NB4 (cell line): Measurements from ENCODE around the gene MAP3K13.

Experiments
- DNase-seq: peaks from one replicate; pipeline ENCODE4 v3.0.0; 2010; ENCODE audit warnings: low read depth
- H3K4me3 ChIP-seq: one replicate; pipeline ENCODE4 v1.5.1; 2011; ENCODE audit warnings: mild to moderate bottlenecking, low read depth, low read length, moderate library complexity
- MYC ChIP-seq: IDR thresholded peaks from 2 replicates; pipeline ENCODE4 v1.6.1; 2011; ENCODE audit warnings: low read depth, low read length
- POLR2A ChIP-seq: IDR thresholded peaks from 2 replicates; pipeline ENCODE4 v1.6.1; 2011; ENCODE audit warnings: mild to moderate bottlenecking; ENCODE audit not compliant: insufficient read length; ENCODE audit errors: extremely low read depth
- TF ChIP-seq, protein P1 (sequence below): IDR thresholded peaks from 2 replicates; pipeline ENCODE4 v1.6.1; 2011; ENCODE audit warnings: low read depth, low read length
- TF ChIP-seq, protein P2 (sequence below): IDR thresholded peaks from one replicate; pipeline ENCODE4 v1.5.1; 2012; ENCODE audit warnings: low read depth, low read length

MAP3K13 gene

DNA sequence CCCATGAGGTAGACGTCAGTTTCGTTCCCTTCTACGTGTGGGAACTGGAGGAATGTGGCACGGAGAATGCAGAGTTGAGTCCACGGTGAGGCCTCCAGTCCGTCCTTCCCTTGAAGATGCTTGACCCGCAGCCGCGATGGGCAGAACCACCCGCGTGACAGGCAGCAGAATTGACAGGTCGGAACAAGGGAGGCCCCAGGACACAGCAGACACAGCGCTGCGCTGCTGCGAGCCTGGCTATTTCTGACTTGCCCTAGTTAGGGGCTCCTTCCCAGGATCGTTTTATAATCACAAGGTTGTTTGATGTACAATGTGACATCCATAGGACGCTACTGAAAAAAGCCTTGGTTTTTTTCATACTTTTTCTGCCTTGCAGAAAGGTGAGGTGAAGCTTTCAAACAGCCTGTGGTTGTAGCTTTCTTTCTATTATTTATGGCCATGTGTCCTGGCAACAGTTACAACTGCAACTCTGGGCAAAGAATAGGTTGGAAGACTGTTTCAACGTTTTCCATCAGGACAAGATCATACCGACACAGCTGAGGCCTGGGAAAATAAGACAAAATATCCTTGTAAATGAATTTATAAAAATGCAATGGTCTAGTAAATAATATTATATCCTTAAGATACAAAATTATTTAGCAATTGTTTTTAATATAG lies 145.5 kb downstream of the MAP3K13 start:
- DNase-seq, result no peak
- H3K4me3 ChIP-seq, result no peak overlapping the region
- TF ChIP-seq, protein P1, sequence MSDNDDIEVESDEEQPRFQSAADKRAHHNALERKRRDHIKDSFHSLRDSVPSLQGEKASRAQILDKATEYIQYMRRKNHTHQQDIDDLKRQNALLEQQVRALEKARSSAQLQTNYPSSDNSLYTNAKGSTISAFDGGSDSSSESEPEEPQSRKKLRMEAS, result no peak
- TF ChIP-seq MYC, result no peak
- TF ChIP-seq, protein P2, sequence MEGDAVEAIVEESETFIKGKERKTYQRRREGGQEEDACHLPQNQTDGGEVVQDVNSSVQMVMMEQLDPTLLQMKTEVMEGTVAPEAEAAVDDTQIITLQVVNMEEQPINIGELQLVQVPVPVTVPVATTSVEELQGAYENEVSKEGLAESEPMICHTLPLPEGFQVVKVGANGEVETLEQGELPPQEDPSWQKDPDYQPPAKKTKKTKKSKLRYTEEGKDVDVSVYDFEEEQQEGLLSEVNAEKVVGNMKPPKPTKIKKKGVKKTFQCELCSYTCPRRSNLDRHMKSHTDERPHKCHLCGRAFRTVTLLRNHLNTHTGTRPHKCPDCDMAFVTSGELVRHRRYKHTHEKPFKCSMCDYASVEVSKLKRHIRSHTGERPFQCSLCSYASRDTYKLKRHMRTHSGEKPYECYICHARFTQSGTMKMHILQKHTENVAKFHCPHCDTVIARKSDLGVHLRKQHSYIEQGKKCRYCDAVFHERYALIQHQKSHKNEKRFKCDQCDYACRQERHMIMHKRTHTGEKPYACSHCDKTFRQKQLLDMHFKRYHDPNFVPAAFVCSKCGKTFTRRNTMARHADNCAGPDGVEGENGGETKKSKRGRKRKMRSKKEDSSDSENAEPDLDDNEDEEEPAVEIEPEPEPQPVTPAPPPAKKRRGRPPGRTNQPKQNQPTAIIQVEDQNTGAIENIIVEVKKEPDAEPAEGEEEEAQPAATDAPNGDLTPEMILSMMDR, result no peak
- TF ChIP-seq POLR2A, result no peak

DNA sequence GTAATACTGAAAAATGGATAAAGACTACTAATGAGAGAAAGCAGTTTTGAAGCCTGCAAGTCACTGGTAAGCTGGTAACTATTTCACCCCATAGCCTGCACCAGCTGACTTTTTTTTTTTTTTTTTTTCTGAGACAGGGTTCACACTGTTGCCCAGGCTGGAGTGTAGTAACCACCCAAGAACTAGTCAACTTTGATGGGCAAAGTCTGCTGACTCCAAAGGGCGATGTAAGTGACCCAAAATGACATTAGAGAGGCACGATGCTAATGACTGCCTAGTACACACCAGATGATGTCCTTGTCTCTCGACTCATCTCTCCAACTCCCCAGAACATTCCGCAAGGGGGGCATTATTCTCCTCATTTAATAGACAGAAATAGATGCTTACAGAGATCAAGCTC lies 148.8 kb downstream of the MAP3K13 start:
- TF ChIP-seq, protein P1, result no peak
- TF ChIP-seq MYC (no peak), POLR2A (no peak)
- TF ChIP-seq, protein P2, result no peak
- no peak overlapping the region for H3K4me3 ChIP-seq
- DNase-seq, result no peak

DNA sequence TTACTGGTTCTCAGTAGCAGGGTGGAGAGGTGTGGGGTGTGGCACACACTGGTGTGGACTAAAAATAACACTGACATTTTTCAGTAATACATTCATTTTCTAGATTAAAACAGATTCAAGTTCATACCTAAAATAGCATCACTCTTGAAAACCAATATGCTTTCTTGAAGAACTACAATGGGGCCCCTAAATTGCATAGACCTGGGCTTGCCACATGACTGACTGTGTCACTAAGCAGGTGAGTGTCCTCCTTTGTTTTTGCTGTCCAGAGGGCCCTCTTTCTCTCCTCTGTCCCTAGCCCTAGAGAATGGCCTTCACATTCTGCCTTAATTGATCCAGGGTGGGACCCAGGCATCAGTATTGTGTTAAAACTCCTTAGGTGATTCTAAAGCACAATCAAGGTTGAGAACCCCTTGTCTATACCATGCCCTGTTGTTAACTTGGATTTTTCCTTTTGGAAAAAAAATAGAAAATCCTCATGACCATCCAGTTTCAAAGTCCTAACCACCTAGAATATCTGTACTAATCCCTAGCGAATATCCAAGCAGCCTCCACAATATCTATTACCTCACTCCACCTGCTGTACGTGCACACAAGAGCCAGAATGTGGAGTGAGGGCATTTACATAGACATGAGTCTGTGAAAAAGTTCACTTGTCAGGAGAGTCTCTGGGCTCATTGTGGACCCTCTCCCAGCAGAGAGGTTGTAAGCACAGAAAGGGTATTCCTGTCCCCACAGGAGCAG lies 154.6 kb downstream of the MAP3K13 start:
- no peak overlapping the region for H3K4me3 ChIP-seq
- DNase-seq, result no peak
- TF ChIP-seq, protein P2, result no peak
- no peak for TF ChIP-seq MYC
- TF ChIP-seq POLR2A, result no peak
- TF ChIP-seq, protein P1, result no peak

DNA sequence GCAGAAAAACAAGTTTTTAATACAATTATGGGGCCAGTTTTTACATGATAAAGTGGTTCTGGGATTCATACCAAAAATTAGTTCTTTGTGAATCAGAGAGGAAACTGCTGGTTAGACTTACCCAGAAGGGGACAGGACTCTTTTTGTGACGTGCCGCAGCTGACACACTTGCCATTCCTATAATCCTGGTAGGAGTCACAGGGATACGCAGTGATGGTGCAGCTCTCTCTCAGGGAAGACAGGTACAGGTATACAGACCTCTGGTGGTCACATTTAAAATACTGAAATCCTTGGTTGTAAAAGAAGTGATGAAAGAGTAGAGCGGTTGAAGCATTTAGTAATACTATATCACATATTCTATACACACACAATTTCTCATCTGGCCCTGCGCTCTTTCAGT lies 156.1 kb downstream of the MAP3K13 start:
- DNase-seq, result no peak
- TF ChIP-seq, protein P2, result no peak
- TF ChIP-seq POLR2A, result no peak
- TF ChIP-seq, protein P1, result no peak
- TF ChIP-seq MYC, result no peak
- no peak overlapping the region for H3K4me3 ChIP-seq

DNA sequence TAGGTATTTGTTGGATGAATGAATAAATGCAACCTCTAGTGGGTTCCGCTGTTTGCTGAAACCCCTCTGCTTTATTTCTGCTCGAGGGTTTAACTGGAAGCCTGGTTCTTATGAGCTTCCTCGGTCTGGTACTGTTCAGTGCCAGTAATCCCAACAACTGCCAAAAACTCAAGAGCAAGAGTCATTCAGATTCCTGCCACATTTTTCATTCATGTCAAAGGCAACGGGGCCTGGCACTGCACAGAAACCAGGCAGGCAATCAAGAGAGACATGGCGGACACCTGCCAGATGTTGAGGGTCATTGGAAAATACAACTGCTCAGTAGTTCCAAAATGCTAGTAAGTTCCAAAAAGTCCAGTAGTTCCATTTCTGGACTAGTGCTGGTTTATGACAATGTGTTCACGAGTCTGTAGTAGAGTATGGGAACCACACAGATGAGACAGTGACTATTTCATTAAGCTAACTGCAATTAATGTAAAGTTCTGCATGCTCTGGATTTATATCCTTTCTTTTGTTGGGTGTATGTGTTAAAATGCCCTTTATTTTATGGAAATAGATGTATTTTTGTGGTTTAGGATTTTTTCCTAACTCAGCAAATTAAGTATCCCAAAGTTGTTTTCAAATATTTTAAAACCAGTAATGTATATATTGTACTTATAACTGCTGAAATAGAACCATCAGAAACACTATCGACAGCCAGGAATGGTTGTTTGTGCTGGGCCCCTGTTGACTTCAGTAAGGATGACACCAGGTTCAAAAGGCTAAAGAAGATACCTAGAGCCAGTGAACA lies 158.6 kb downstream of the MAP3K13 start:
- DNase-seq, result no peak
- H3K4me3 ChIP-seq, result no peak overlapping the region
- TF ChIP-seq POLR2A (no peak), MYC (no peak)
- TF ChIP-seq, protein P1, result no peak
- TF ChIP-seq, protein P2, result no peak
